Keratinocyte (primary cell): Measurements from ENCODE around the gene KLHL29. TPM values are rescaled to one million over a fixed set of nuclear protein-coding genes. Genes with fewer than 3 reads are reported as not detected.

Source experiments
- DNase-seq: peaks from one replicate; pipeline ENCODE4 v3.0.0-alpha.2; 2011; ENCODE audit warnings: low read depth, missing footprints, low spot score
- FAIRE-seq: peaks from 2 replicates; lab custom pipeline; 2011; peaks lifted over from hg19 to GRCh38; lab: Jason Lieb, UNC
- H2AFZ ChIP-seq: 2 replicates; pipeline ENCODE4 v1.6.0; 2012; ENCODE audit warnings: low read length, control low read depth, inconsistent platforms; ENCODE audit not compliant: control insufficient read depth
- H3K27ac ChIP-seq: 2 replicates; pipeline ENCODE4 v1.5.1; 2011; ENCODE audit warnings: low read length; ENCODE audit not compliant: control insufficient read depth, insufficient read depth
- H3K27me3 ChIP-seq: 3 replicates; pipeline ENCODE4 v1.6.0; 2011; ENCODE audit warnings: low read length; ENCODE audit not compliant: control insufficient read depth, insufficient read depth; ENCODE audit errors: extremely low read depth
- H3K36me3 ChIP-seq, 2 experiments: 2 replicates in 1 of 2; 3 replicates in 1 of 2; pipeline ENCODE4 v1.5.1; 2011; ENCODE audit warnings: low read length in 2 of 2, mild to moderate bottlenecking in 1 of 2; ENCODE audit not compliant: control insufficient read depth in 2 of 2, insufficient read depth in 2 of 2; ENCODE audit errors: extremely low read depth in 1 of 2
- H3K4me1 ChIP-seq: 3 replicates; pipeline ENCODE4 v1.5.1; 2011; ENCODE audit warnings: low read length; ENCODE audit not compliant: control insufficient read depth, insufficient read depth; ENCODE audit errors: extremely low read depth
- H3K4me2 ChIP-seq: 3 replicates; pipeline ENCODE4 v1.6.0; 2011; ENCODE audit warnings: low read depth, low read length; ENCODE audit not compliant: control insufficient read depth, insufficient read depth; ENCODE audit errors: extremely low read depth
- H3K4me3 ChIP-seq, 3 experiments: fragments of 200-600 bp in 1 of 3; sonication (generic) in 1 of 3; 2 replicates in 2 of 3; 3 replicates in 1 of 3; pipeline ENCODE4 v1.5.1; 2011 to 2016; ENCODE audit warnings: low read length in 3 of 3, mild to moderate bottlenecking in 3 of 3, control low read depth in 2 of 3, inconsistent platforms in 1 of 3, low read depth in 1 of 3, mixed read lengths in 1 of 3, mixed run types in 1 of 3, moderate library complexity in 1 of 3; ENCODE audit not compliant: control insufficient read depth in 2 of 3, insufficient read depth in 2 of 3; ENCODE audit errors: extremely low read depth in 1 of 3
- H3K79me2 ChIP-seq: 2 replicates; pipeline ENCODE4 v1.6.0; 2012; ENCODE audit warnings: low read length; ENCODE audit not compliant: control insufficient read depth, insufficient read depth
- H3K9ac ChIP-seq: 3 replicates; pipeline ENCODE4 v1.6.0; 2011; ENCODE audit warnings: low read length; ENCODE audit not compliant: control insufficient read depth, insufficient read depth; ENCODE audit errors: extremely low read depth
- H3K9me1 ChIP-seq: 3 replicates; pipeline ENCODE4 v1.6.0; 2011; ENCODE audit warnings: low read length; ENCODE audit not compliant: control insufficient read depth, insufficient read depth; ENCODE audit errors: extremely low read depth
- H3K9me3 ChIP-seq: 2 replicates; pipeline ENCODE4 v1.5.1; 2012; ENCODE audit warnings: low read depth, low read length; ENCODE audit not compliant: control insufficient read depth
- H4K20me1 ChIP-seq: 3 replicates; pipeline ENCODE4 v1.6.0; 2011; ENCODE audit warnings: low read length; ENCODE audit not compliant: control insufficient read depth, insufficient read depth; ENCODE audit errors: extremely low read depth
- CTCF ChIP-seq, 3 experiments: IDR thresholded peaks in 1 of 3; conservative IDR thresholded peaks in 1 of 3; optimal IDR thresholded peaks in 1 of 3; 2 replicates in 2 of 3; 3 replicates in 1 of 3; pipeline versions ENCODE3 to v1.5.1; 2011; ENCODE audit warnings: low read length in 3 of 3, mild to moderate bottlenecking in 3 of 3, moderate library complexity in 2 of 3, control low read depth in 1 of 3, inconsistent platforms in 1 of 3; ENCODE audit not compliant: insufficient read depth in 2 of 3; ENCODE audit errors: extremely low read depth in 1 of 3
- EZH2 ChIP-seq: IDR thresholded peaks from one replicate; pipeline ENCODE4 v1.6.1; 2012; ENCODE audit warnings: inconsistent platforms, mild to moderate bottlenecking, low read length, moderate library complexity
- dilution Hi-C: fragments of 300-500 bp; cut with MboI; formaldehyde crosslinking; loops from one replicate; pipeline ENCODE4 v1.7.0; 2020; ENCODE audit warnings: low sequenced_read_pairs; ENCODE audit not compliant: extremely low pct_ligation_motif_present
- polyA plus RNA-seq, 5 experiments: library from polyadenylated mRNA; depleted of rRNA in 3 of 5; stranded (reverse) in 3 of 5; stranded (forward) in 1 of 5; unstranded in 1 of 5; fragments of >200 nt; gene quantifications; 1 replicate in 1 of 5; 2 replicates in 3 of 5; 3 replicates in 1 of 5; pipeline versions ENCODE4 v1.2.1 to v1.2.3, GENCODE V29; 2011 to 2012; ENCODE audit warnings: missing spikeins in 2 of 5, low read depth in 1 of 5, low replicate concordance in 1 of 5

Gene KLHL29
- polyA plus RNA-seq, 1 donor (not counting 4 experiments of a cell fraction or from before 2014, with no cell fraction given), result 4.7 TPM

DNA sequence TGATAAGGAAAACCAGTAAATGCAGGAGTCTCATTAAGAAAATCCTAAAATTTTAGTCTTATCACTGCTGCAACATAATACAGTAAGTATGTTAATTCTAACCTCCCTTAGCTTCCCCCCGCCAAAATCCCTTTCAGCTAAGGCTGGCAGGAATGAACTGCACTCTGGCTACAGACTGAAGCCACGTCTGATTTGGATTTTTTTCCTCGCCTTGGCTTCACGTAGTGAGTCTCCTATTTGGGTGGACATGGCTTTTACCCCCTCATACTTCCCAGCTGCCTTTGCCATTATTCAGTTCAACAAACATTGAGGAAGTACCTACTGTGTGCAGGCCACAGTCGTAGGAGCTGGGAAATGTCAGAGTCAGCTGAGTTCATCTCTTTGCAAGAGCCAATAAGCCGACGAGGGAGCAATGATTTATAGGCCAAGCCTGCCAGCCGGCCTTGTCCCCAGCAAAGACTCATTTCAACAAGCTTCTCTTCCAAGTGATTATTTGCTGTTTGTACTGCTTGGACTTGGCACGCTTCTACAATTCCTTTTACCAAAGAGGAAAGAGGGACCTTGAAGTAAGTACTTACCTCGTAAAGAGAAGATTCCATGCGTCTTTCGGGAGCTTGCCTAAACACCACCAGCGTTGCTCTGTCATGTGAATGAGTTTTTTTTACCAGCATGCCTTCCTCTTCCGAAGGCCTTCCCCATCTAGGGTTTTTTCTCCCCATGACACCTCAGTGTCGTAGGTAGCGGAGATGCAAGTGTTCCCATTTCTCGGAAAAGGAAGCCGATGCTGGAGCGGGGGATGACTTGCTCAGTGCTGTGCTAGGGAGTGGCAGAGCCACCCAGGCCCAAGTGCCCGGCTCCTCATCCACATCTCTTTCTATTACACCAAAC, 138.6 kb downstream of the KLHL29 start:
- Histone ChIP-seq H3K36me3 (no peaks in the 10 kb centered on the region), H3K4me2 (peak overlapping the region; percentile 56), H3K9me3 (no peaks in the 10 kb centered on the region), H2AFZ (peak overlapping the region; percentile 46), H3K27ac (peak overlapping the region; percentile 30), H3K9ac (peak overlapping the region; percentile 13), H3K4me3 (no peak overlapping the region), H3K27me3 (no peaks in the 10 kb centered on the region), H3K4me1 (peaks cover 21% of the 10 kb centered on the region), H4K20me1 (no peaks in the 10 kb centered on the region), H3K79me2 (no peaks in the 10 kb centered on the region), H3K9me1 (no peaks in the 10 kb centered on the region)
- dilution Hi-C loops, result no loop called here
- no peak for DNase-seq
- TF ChIP-seq CTCF (optimal IDR thresholded peaks at IDR 0.05 in 1 of 3, IDR thresholded peaks at IDR 0.05 in 1 of 3, conservative IDR thresholded peaks at IDR 0.05 in 1 of 3; ENCODE audit: extremely low read depth in 1 of 3, insufficient read depth in 2 of 3, low read length in 3 of 3), result no peak
- TF ChIP-seq EZH2, result no peak
- peak; percentile 52 for FAIRE-seq

- FAIRE-seq, result peak; percentile 26
- Histone ChIP-seq H3K9ac (peak overlapping the region; percentile 13), H2AFZ (peak overlapping the region; percentile 46)
Observed at GRCh38 chr2:23524261-23524706, 139.3 kb downstream of the KLHL29 start.

More at GRCh38 chr2:23524261-23524706, 139.3 kb downstream of the KLHL29 start:
- Histone ChIP-seq H3K27me3 (no peaks in the 10 kb centered on the region), H4K20me1 (no peaks in the 10 kb centered on the region), H3K4me1 (peaks cover 21% of the 10 kb centered on the region), H3K79me2 (no peaks in the 10 kb centered on the region), H3K9me3 (no peaks in the 10 kb centered on the region), H3K36me3 (no peaks in the 10 kb centered on the region), H3K27ac (peak overlapping the region; percentile 30), H3K4me3 (no peak overlapping the region), H3K9me1 (no peaks in the 10 kb centered on the region), H3K4me2 (peak overlapping the region; percentile 56)
- dilution Hi-C loops, result no loop called here
- peak; percentile 17 for DNase-seq
- TF ChIP-seq CTCF (optimal IDR thresholded peaks at IDR 0.05 in 1 of 3, IDR thresholded peaks at IDR 0.05 in 1 of 3, conservative IDR thresholded peaks at IDR 0.05 in 1 of 3; ENCODE audit: extremely low read depth in 1 of 3, insufficient read depth in 2 of 3, low read length in 3 of 3) (no peak), EZH2 (no peak)
